Smooth muscle cell (in vitro differentiated cells): Measurements from ENCODE around the gene KCNC1. TPM values are rescaled to one million over a fixed set of nuclear protein-coding genes. Genes with fewer than 3 reads are reported as not detected.

ENCODE experiments used
- DNase-seq: peaks from one replicate; lab custom pipeline; 2025; ENCODE audit not compliant: unreplicated experiment; lab: John Stamatoyannopoulos, UW
- H2AFZ ChIP-seq: fragments of 200-600 bp; sonication (generic); 2 replicates; pipeline ENCODE4 v1.6.0; 2016; ENCODE audit warnings: antibody characterized with exemption, low read depth, mild to moderate bottlenecking
- H3F3A ChIP-seq: fragments of 200-600 bp; sonication (generic); 2 replicates; pipeline ENCODE4 v1.6.0; 2017; ENCODE audit warnings: antibody characterized with exemption, low read depth
- H3K27ac ChIP-seq: fragments of 200-600 bp; sonication (generic); 2 replicates; pipeline ENCODE4 v1.5.1; 2016; ENCODE audit warnings: low read depth, mild to moderate bottlenecking
- H3K27me3 ChIP-seq: fragments of 200-600 bp; sonication (generic); 2 replicates; pipeline ENCODE4 v1.6.1; 2016; ENCODE audit warnings: low read depth, mild to moderate bottlenecking
- H3K36me3 ChIP-seq: fragments of 200-600 bp; sonication (generic); 2 replicates; pipeline ENCODE4 v1.5.1; 2016; ENCODE audit warnings: low read depth
- H3K4me1 ChIP-seq: fragments of 200-600 bp; sonication (generic); 2 replicates; pipeline ENCODE4 v1.5.1; 2016; ENCODE audit warnings: low read depth
- H3K4me2 ChIP-seq: fragments of 200-600 bp; sonication (generic); 2 replicates; pipeline ENCODE4 v1.6.0; 2016; ENCODE audit warnings: mild to moderate bottlenecking
- H3K4me3 ChIP-seq: fragments of 200-600 bp; sonication (generic); 2 replicates; pipeline ENCODE4 v1.5.1; 2016; ENCODE audit warnings: mild to moderate bottlenecking
- H3K79me2 ChIP-seq: fragments of 200-600 bp; sonication (generic); 2 replicates; pipeline ENCODE4 v1.6.0; 2016; ENCODE audit warnings: low read depth, mild to moderate bottlenecking
- H3K9ac ChIP-seq: fragments of 200-600 bp; sonication (generic); 2 replicates; pipeline ENCODE4 v1.6.0; 2016; ENCODE audit warnings: low read depth
- H3K9me3 ChIP-seq: fragments of 200-600 bp; sonication (generic); replicated peaks from 2 replicates; pipeline ENCODE4 v1.5.1; 2016; ENCODE audit warnings: low read depth
- H4K20me1 ChIP-seq: fragments of 200-600 bp; sonication (generic); 2 replicates; pipeline ENCODE4 v1.6.0; 2016; ENCODE audit warnings: low read depth
- WGBS: methylation state at CpG from one replicate; pipeline ENCODE4 v1.1.7; 2016; ENCODE audit warnings: low lambda C conversion rate; 5-methylcytosine and 5-hydroxymethylcytosine counted together
- polyA plus RNA-seq: library from polyadenylated mRNA; unstranded; fragments of >200 nt; fragmentation: Nextera tagmentation; extraction: Ambion mirVana; gene quantifications from 2 replicates; pipeline ENCODE4 v1.2.1, GENCODE V29; 2016
- total RNA-seq: library from RNA; depleted of rRNA; stranded (reverse); fragments of >200 nt; gene quantifications from 2 replicates; pipeline ENCODE4 v1.2.3, GENCODE V29; 2014
- TF ChIP-seq, protein P1 (sequence below): fragments of 200-600 bp; sonication (generic); IDR thresholded peaks from 2 replicates; pipeline ENCODE4 v1.5.1; 2017; ENCODE audit warnings: borderline replicate concordance, mild to moderate bottlenecking, antibody characterized with exemption; ENCODE audit not compliant: insufficient read depth, poor library complexity, severe bottlenecking

The KCNC1 gene
- total and polyA plus RNA-seq, 2 experiments from 2014 or later = not detected

DNA sequence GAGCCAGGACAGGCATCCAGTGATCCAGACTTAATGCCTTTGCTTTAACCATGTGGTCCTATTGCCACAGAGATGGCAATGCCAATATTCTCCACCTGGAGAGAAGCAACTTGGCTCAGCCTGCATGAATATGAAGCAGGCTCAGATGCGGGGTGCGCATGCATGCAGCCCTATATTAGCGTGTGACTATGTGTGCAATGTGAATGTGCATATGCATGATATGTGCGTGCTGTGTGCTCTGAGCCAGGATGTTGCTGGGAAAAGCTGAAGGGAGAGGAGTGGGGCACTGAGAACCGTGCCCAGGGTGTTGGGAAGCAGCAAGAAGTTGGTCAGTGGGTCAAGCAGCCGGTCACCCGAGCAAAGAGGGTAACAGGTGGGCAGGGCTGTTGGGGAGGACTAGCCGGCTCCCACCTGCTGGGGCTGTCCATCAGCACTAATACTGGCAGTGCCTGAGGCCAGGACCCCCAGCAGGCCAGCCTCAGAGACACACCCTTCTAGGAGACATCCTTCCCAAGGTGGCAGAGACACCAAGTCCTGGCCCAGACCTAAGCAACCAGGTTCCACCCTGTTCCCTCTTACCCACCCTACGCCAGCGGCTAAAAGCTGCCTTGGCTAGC lies 40.0 kb upstream of the KCNC1 start:
- peaks cover 81% of the 10 kb centered on the region for H3K27me3 ChIP-seq
- TF ChIP-seq, protein P1, sequence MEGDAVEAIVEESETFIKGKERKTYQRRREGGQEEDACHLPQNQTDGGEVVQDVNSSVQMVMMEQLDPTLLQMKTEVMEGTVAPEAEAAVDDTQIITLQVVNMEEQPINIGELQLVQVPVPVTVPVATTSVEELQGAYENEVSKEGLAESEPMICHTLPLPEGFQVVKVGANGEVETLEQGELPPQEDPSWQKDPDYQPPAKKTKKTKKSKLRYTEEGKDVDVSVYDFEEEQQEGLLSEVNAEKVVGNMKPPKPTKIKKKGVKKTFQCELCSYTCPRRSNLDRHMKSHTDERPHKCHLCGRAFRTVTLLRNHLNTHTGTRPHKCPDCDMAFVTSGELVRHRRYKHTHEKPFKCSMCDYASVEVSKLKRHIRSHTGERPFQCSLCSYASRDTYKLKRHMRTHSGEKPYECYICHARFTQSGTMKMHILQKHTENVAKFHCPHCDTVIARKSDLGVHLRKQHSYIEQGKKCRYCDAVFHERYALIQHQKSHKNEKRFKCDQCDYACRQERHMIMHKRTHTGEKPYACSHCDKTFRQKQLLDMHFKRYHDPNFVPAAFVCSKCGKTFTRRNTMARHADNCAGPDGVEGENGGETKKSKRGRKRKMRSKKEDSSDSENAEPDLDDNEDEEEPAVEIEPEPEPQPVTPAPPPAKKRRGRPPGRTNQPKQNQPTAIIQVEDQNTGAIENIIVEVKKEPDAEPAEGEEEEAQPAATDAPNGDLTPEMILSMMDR = no peak
- DNase-seq = no peak

DNA sequence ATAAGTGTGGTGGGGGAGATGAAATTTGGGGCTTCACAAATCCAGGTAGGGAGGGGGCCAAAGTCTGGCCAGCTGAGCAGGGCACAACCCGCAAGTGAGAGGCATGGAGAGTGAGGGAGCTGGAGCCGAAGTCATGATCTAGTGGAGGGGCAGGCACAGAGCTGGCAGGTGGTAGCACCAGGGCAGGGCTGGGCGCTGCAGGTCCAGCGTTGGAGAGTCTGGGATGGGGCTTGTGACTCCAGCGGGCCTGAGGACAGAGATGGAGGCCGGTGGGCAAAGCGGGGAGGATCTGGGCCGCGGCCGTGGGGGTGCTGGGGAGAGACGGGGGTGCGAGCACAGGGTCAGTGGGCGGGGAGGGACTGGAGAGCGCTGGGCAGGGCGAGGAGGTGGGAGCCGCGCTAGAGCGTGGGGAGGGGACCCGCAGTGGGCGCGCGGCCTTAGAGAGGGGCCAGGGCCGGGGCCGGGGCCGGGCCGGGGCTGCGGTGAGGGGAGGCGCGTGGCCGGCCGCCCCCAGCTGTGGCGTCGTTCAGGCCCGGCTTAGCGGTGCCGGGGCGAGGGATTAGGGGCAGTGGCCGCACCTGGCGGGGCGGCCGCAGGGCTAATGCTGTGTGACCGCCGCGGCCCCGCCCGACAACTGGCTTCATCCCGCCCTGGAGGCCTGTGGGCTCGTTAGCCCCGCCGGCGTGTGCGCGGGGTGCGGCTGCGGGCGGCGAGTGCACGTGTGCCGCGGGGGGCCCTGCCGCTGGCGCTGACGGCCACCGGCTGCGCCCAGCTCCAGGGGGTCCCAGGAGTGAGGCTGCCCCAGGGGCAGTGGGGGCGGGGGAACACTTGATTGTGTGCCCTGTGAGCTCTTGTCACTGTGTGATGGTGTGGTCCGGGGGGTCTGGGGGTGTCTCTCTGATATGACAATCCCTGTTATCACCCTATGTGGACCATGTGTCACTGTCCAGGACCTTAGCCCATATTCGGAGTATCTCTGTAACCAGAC lies 38.8 kb upstream of the KCNC1 start:
- Histone ChIP-seq H3K9ac (no peak overlapping the region), H3K79me2 (no peaks in the 10 kb centered on the region), H3K36me3 (no peaks in the 10 kb centered on the region), H3K4me1 (no peaks in the 10 kb centered on the region), H3K4me2 (no peak overlapping the region), H4K20me1 (no peaks in the 10 kb centered on the region), H2AFZ (no peak overlapping the region), H3K9me3 (no peaks in the 10 kb centered on the region), H3K27ac (no peak overlapping the region), H3F3A (no peaks in the 10 kb centered on the region), H3K4me3 (no peak overlapping the region), H3K27me3 (peaks cover 70% of the 10 kb centered on the region)
- no peak for DNase-seq
- TF ChIP-seq, protein P1 = no peak
- WGBS = 17% methylated on average over 23 of the region's 68 CpGs

More for the DNA sequence above, 40.0 kb upstream of the KCNC1 start:
- H3K9me3 ChIP-seq = no peaks in the 10 kb centered on the region
- 90% methylated on average over 10 of the region's 10 CpGs for WGBS
- H4K20me1 ChIP-seq = no peaks in the 10 kb centered on the region
- no peak overlapping the region for H3K27ac ChIP-seq
- no peak overlapping the region for H3K4me3 ChIP-seq
- no peak overlapping the region for H3K4me2 ChIP-seq
- no peak overlapping the region for H3K9ac ChIP-seq
- no peaks in the 10 kb centered on the region for H3K36me3 ChIP-seq
- no peaks in the 10 kb centered on the region for H3F3A ChIP-seq
- H3K4me1 ChIP-seq = no peaks in the 10 kb centered on the region
- no peak overlapping the region for H2AFZ ChIP-seq
- no peaks in the 10 kb centered on the region for H3K79me2 ChIP-seq

DNA sequence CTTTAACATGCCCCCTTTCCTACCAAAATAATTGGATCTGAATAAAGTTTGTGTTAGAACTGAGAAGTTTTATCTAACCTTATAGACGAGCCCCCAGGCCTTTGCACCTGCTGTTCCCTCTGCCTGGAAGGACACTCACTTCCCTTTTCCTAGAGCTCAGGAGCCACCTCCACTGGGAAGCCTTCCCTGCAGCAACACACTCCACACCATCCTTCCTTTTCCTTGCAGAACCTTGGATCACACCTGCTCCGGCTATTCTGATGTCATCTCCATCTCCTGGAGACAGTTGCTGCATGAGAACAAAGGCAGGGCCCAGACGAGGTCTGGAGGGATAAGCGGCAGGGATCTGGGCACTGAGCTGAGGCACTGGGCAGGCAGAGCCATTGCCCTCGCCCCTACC lies 37.8 kb upstream of the KCNC1 start:
- Histone ChIP-seq H3K4me2 (no peak overlapping the region), H3K4me1 (no peaks in the 10 kb centered on the region), H3K79me2 (no peaks in the 10 kb centered on the region), H3K9me3 (no peaks in the 10 kb centered on the region), H4K20me1 (no peaks in the 10 kb centered on the region), H3K4me3 (no peak overlapping the region), H3K36me3 (no peaks in the 10 kb centered on the region), H3K27me3 (peaks cover 61% of the 10 kb centered on the region), H3F3A (no peaks in the 10 kb centered on the region), H3K9ac (no peak overlapping the region), H3K27ac (no peak overlapping the region), H2AFZ (no peak overlapping the region)
- WGBS = 82% methylated on average over 5 of the region's 5 CpGs
- TF ChIP-seq, protein P1 = no peak
- DNase-seq = no peak
